Activated naive CD4-positive, alpha-beta T cell treated with anti-CD3 and anti-CD28 coated beads, Interleukin-2, amount 50 U/mL, for 16 hours (primary cell): ENCODE measurements around the gene DCDC2.
A peak's percentile ranks its signal among the peaks of the same experiment; 100 is the strongest.
"Not testable (repeated sequence)": the region's sequence is repeated elsewhere in the genome, so short reads cannot be mapped to it uniquely, and the experiment has no call there.

Source experiments
- DNase-seq: peaks from one replicate; pipeline ENCODE4 v3.0.0-alpha.2; 2020

The DCDC2 gene

DNA sequence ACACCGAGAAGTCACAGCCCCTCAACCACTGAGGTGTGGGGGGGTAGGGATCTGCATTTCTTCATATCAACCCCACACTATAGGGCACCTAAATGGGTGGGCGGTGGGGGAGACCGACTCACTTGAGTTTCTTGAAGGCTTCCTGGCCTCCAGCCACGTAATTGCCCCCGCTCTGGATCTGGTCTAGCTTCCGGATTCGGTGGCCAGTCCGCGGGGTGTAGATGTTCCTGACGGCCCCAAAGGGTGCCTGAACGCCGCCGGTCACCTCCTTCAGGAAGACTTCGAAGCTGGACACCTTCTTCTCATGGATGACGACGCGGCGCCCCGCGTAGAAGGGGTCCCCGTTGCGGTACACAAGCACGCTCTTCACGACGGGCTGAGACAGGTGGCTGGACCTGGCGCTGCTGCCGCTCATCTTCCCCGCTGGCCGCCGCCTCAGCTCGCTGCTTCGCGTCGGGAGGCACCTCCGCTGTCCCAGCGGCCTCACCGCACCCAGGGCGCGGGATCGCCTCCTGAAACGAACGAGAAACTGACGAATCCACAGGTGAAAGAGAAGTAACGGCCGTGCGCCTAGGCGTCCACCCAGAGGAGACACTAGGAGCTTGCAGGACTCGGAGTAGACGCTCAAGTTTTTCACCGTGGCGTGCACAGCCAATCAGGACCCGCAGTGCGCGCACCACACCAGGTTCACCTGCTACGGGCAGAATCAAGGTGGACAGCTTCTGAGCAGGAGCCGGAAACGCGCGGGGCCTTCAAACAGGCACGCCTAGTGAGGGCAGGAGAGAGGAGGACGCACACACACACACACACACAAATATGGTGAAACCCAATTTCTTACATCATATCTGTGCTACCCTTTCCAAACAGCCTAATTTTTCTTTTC lies at the start of gene DCDC2:
Gene DCDC2, minus strand, starts transcription at position 724 of the 883 bp plus-strand sequence. Its CDS starts 309 bp downstream, at position 415.
- peak; percentile 48 for DNase-seq

DNA sequence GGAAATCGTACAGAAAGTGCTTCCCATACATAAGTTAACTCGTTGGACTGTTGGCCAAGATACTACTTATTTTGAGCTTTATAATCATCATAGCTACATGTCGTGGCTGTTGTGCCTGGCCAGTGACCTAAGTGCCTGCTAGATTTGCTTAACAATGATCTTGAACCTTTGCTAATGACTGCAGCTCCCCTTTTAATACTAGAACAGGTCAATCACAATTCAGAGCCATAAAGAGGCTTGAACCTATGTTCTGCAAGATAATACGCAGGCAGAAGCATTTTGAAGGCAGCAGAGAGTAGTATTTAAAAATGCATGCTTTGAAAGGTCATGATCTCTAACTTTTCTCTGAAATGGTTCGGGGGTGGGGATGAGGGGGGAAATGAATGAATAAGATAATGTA lies 47.4 kb upstream of the DCDC2 start:
- no peak for DNase-seq

DNA sequence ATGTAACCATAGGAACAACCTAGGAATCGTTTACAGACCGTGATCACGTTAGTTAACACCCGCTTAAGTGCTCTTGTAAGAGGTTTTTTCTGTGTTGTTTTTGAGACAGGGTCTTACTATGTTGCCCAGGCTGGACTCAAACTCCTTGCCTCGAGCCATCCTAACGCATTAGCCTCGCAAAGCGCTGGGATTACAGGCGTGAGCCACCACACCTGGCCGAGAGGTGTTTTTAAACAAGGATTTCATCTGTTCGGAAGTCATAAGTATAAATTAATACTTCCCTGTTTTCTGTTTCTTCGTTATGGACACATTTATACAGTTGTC lies 45.6 kb upstream of the DCDC2 start:
- no peak for DNase-seq

DNA sequence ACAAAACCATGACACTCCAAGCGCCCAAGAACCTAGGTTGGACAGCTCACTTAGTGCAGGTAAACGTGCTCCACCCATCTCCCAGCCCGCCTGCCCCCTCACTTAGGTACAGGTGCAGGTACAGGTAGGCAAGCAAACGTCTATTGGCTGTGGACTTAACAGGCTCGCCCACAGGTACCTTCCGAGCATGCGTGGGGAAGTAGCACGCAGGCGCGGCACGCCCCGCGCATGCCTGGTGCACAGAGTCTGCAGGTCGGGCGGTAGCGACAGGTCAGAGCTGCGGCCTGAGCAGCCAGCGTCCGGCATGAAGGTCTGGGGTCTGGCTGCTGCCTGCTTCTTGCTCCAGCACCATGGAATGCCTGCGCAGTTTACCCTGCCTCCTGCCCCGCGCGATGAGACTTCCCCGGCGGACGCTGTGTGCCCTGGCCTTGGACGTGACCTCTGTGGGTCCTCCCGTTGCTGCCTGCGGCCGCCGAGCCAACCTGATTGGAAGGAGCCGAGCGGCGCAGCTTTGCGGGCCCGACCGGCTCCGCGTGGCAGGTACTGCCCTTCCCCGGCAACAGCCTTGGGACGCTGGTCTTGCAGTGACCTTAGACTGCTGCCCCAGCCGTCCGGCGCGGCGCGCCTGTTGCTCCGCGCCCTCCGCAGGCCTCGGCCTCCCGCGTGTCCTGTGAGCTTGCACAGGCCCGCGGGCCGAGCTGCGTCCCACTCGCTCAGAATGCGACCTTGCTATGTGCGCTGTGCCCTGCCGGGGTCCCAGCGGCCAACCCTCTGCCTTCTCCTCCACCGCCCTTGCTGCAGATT lies 45.0 kb upstream of the DCDC2 start, which contains the start of gene MRS2:
Gene MRS2, plus strand, starts transcription at position 240 of the 804 bp plus-strand sequence. Its CDS starts 111 bp downstream, at position 351.
- DNase-seq = peak; percentile 83

DNA sequence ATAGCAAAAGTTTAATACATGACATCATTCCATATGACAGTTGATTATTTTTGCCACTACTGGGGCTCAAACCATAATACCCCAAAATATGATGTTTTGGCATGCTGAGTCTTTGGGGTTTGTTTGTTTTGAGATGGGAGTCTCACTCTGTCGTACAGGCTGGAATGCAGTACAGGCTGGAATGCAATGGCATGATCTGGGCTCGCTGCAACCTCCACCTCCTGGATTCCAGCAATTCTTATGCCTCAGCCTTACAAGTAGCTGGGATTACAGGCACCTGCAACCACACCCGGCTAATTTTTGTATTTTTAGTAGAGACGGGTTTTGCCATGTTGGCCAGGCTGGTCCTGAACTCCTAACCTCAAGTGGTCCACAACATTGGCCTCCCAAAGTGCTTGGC lies 43.6 kb upstream of the DCDC2 start:
- DNase-seq = no peak

DNA sequence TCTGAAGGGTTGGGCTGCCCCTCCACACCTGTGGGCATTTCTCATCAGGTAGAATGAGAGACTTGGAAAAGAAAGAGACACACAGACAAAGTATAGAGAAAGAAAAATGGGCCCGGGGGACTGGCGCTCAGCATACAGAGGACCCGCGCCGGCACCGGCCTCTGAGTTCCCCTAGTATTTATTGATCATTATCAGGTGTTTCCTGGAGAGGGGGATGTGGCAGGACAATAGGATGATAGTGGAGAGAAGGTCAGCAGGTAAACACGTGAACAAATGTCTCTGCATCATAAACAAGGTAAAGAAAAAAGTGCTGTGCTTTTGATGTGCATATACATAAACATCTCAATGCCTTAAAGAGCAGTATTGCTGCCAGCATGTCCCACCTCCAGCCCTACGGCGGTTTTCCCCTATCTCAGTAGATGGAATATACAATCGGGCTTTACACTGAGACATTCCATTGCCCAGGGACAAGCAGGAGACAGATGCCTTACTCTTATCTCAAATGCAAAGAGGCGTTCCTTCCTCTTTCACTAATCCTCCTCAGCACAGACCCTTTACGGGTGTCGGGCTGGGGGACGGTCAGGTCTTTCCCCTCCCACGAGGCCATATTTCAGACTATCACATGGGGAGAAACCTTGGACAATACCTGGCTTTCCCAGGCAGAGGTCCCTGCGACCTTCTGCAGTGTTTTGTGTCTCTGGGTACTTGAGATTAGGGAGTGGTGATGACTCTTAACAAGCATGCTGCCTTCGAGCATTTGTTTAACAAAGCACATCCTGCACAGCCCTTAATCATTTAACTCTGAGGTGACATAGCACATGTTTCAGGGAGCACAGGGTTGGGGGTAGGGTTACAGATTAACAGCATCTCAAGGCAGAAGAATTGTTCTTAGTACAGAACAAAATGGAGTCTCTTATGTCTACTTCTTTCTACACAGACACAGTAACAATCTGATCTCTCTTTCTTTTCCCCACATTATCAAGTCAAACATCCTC lies 42.5 kb upstream of the DCDC2 start:
- DNase-seq = not testable (repeated sequence)

DNA sequence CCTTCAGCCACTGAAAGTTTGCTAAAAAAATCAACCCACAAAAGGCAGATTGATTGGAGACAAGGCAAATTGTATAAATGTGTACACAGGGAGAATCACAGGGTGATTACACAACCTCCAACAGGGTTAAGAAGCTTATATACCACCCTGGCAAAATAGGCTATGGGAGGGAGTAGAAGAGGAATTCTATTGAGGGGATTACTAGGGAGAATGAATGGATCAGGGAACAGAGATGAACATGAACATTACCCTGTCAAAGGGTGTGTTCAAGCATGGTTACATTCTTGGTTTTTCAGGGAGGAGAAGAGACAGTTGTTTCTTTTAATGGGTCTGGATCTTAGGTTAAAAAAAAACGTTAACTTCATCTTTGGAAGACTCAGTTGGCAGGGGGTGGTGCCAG lies 39.8 kb upstream of the DCDC2 start:
- no peak for DNase-seq

DNA sequence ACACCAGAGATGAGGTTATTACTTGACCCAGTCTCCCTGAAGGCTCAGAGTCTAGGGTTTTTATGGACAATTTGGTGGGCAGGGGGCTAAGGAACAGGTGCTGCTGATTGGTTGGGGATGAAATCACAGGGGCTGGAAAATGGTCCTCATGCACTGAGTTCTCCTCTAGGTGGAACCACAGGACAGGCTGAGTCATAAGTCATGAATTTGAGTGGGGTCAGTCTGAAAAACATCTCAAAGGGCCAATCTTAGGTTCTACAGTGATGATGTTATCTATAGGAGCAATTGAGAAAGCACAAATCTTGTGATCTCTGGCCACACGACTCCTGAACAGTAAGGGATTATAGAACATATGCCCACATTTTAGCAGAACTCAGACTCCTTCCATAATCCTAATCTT lies 39.0 kb upstream of the DCDC2 start:
- no peak for DNase-seq

DNA sequence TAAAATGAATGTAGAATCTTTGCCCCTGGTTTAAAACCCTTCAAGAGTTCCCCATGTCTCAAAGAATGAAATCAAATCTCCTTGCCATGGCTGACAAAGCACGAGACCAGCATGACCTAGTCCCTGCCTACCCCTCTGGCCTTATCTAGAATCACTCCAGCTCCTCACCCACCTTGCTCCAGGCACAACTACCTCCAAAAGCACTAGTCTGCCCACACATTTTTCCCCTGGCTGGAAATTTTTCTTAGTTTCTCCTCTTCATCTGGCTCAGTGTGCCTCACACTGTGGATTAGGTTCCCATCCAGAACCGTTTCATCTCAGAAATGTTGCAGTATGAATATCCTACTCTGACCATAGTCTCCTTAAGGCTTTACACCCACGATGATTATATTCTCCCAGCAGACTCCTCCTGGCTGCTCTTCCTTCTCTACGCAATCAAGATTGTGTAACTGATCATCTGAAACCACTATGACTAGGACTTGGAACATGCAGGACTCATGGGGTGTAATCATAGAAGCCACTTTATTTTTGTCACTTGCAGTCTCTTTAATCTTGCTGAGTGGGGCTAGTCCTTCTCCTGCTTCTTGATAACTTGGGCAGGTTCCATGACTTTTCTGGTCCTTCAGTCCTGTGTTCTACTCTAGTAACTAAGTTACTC lies 37.0 kb upstream of the DCDC2 start:
- no peak for DNase-seq

DNA sequence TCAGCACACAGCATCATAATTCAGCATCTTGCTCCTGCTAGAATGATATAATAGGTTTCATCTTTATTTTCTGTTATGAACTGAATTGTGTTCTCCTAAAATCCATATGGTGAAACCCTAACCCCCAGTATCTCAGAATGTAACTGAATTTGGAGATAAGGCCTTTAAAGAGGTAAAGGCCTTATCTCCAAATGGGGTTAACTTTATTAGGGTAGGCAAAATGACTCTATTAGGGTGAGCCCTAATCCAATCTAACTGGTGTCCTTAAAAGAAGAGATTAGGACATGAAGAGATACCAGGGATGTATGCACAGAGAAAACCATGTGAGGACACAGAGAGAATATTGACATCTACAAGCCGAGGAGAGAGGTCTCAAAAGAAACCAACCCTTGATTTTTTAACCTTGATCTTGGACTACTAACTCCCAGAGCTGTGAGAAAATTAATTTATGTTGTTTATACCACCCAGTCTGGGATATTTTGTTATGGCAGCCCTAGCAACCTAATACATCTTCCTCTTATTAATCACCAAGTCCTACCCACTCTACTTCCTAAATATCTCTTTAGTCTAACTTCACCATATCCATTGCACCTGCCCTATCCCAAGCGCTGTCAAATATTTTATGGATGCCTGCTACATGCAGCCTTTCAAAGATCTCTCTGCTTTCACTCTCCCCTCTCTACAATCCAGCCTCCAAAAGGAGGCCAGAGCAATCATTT lies 36.4 kb upstream of the DCDC2 start:
- no peak for DNase-seq

DNA sequence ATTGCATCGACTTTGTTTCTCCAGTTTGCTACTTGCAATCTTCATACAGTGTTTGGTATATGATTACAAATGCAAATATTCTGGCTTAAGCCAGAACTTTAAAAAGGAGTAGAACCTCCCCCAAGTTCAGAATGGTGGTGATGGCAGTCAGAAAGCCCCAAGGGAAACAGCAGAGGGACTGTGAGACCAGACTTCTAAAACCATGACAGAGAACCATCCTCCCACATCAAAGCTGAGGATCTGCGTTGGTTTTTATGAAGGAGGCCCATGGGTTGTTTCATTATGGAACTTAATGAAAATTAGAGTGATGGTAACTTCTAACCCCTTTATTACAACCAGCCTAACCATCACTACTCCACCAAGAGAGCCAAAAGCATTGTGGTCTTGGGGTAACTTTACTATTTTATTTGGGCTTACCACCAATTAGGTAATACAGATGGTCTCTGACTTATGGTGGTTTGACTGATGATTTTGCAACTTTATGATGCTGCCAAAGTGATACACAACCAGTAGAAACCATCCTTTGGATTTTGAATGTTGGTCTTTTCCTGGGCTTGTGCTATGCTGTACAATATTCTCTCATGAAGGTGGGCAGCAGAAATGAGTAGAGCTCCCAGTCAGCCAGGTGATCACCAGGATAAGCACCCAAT lies 34.0 kb upstream of the DCDC2 start:
- DNase-seq = no peak

DNA sequence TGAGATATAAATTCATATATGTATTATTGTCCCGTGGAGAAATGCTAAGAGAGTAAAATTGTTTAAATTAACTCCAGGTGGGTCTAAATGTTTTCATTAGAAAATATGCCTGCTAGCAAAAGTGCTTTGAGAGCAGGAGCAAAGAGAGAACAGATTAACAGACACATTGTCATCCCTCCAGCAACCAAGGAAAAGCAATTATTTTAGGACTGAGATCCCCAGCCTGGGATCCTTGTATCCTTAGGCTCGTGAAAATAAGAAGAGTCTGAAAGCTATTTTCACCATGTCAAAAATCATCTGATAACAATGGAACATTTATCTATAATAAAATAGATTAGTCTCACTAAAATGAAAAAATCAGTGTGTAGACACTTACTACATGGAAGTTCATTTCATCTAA lies 33.3 kb upstream of the DCDC2 start:
- DNase-seq = no peak

DNA sequence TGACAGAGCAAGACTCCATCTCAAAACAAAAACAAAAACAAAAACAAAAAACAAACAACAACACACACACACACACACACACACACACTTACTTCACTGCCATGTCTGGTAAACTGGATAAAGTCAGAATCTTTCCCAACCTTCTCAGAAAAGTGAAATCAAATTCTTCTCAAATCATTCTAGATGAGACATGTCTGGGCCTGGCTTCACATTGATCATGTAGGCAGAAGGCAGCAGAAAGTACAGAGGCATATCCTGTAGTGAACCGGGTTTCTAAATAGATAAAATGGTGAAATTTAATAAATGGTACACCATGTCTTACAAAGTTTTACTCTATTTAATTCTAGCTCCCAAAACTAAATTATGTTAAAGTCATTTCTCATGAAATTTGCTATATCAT lies 30.0 kb upstream of the DCDC2 start:
- DNase-seq = no peak

DNA sequence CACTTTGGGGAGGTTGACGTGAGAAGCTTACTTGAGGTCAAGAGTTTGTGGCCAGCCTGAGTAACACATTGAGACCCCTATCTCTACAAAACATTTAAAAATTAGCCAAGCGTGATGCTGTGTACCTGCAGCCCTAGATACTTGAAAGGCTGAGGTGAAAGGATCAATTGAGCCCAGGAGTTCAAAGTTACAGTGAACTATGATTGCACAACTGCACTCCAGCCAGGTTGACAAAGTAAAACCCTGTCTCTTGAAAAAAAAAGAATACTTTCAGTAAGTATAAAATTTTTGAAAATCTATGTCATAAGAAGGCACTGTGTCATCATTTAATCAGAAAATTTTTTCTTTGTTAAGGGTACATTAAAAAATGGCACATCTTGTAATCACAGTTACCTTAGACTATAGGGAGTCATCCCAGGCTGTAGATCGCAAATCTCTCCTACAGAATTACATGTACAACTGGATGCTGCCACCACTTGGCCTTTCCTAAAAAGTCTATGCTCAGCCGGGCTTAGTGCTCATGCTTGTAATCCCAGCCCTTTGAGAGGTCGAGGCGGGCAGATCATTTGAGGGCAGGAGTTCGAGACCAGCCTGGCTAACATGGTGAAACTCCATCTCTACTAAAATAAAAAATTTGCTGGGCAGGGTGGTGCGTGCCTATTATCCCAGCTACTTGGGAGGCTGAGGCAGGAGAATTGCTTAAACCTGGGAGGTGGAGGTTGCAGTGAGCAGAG lies 27.8 kb upstream of the DCDC2 start:
- no peak for DNase-seq

DNA sequence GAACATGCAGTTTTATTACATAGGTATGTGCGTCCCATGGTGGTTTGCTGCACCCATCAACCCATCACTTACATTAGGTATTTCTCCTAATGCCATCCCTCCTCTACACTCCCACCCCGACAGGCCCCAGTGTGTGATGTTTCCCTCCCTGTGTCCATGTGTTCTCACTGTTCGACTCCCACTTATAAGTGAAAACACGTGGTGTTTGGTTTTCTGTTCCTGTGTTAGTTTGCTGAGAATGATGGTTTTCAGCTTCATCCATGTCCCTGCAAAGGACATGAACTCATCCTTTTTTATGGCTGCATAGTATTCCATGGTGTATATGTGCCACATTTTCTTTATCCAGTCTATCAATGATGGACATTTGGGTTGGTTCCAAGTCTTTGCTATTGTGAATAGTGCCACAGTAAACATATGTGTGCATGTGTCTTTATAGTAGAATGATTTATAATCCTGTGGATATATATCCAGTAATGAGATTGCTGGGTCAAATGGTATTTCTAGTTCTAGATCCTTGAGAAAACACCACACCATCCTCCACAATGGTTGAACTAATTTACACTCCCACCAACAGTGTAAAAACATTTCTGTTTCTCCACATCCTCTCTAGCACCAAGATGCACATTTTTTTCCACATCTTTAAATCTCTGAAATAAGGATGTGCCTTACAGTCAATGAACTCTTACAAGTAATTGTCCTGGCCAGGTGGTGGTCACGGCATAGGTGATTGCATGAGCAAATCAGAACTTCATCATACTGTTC lies 26.7 kb upstream of the DCDC2 start:
- not testable (repeated sequence) for DNase-seq

DNA sequence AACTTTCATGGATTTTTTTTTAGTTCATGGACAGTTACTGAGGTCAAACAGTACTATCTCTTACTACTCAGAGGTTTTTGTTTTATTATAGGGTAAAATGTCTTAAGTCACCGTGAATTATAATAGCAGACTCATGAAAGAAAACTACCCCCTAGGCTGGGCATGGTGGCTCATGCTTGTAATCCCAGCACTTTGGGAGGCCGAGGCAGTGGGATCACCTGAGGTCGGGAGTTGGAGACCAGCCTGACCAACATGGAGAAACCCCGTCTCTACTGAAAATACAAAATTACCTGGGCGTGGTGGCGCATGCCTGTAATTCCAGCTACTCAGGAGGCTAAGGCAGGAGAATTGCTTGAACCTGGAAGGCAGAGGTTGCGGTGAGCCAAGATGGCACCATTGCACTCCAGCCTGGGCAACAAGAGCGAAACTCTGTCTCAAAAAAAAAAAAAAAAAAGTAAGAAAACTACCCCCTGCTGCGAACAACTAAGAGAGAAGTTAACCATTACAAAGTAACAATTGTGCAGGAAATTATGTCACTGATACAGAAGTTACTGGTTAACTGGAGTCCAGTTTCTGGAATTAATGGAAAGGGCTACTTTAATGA lies 25.1 kb upstream of the DCDC2 start:
- not testable (repeated sequence) for DNase-seq

DNA sequence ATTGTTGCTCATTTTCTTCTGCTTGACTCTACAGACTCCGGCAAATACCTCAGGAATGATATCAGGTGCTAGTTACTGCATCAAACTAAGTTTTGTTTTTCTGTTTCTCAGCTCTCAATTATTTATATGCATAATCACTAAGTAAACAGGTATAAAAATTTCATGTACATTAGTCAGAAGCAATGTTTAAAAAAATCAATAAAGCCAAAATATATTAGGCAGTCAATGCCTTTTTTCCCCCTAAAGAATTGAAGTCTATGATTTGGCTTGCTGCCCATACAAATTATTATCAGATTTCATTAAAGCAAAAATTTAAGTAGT lies 24.3 kb upstream of the DCDC2 start:
- no peak for DNase-seq

DNA sequence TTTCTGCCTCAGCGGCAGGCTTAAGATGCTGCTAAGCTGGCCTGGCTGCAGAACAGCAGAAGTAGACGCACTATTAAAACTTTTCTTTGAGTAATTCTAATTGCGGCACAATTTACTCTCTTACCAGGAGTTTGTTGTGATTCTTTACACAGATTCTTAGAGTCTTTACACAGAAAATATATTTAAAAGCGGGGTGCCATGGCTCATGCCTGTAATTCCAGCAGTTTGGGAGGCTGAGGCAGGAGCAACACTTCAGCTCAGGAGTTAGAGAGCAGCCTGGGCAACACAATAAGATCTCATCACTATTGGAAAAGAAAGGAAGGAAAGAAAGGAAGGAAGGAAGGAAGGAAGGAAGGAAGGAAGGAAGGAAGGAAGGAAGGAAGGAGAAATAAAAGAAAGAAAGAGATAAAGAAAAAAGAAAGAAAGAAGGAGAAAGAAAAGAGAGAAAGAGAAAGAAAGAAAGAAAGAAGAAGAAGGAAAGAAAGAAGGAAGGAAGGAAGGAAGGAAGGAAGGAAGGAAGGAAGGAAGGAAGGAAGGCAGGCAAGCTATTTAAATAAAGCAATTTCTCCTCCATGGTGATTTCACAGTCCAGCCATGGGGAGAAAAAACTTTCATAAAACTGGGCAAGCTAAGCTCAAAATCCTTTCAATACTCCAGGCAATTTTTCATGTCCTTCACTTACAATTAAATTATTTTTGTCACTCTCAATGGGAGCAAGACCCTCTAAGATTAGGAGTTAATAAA lies 23.8 kb upstream of the DCDC2 start:
- no peak for DNase-seq
